K562 (cell line): ENCODE data around the gene HAPLN2. TPM values are rescaled to one million over a fixed set of nuclear protein-coding genes. Genes with fewer than 3 reads are reported as not detected.
A peak's percentile ranks its signal among the peaks of the same experiment; 100 is the strongest.

Experiments used
- ARID1B ChIP-seq: fragments of 450-650 bp; IDR thresholded peaks from 2 replicates; pipeline ENCODE4 v1.6.1; 2016; ENCODE audit warnings: antibody characterized with exemption, mild to moderate bottlenecking, inconsistent platforms
- CHD4 ChIP-seq: fragments of 200-600 bp; sonication (generic); IDR thresholded peaks from 3 replicates; pipeline ENCODE4 v1.6.1; 2012; ENCODE audit warnings: low read depth, mild to moderate bottlenecking, mixed read lengths, low read length, inconsistent platforms; ENCODE audit not compliant: insufficient read depth, insufficient replicate concordance, poor library complexity, severe bottlenecking
- KLF1 ChIP-seq: fragments of 450-650 bp; IDR thresholded peaks from 2 replicates; pipeline ENCODE4 v1.6.1; 2016; ENCODE audit warnings: missing genetic modification characterization, missing compliant biosample characterization
- MBD2 ChIP-seq: sonication (generic); IDR thresholded peaks from 2 replicates; pipeline ENCODE4 v1.6.1; 2016; ENCODE audit warnings: low read depth, borderline replicate concordance
- MLX ChIP-seq, 2 experiments: fragments of 450-650 bp in 1 of 2; sonication (generic) in 1 of 2; formaldehyde crosslinking; conservative IDR thresholded peaks; 2 replicates each; pipeline versions ENCODE4 v1.4.0 to v1.8.1; 2020 to 2022; ENCODE audit warnings: mild to moderate bottlenecking in 1 of 2, missing genetic modification reagents in 1 of 2
- NCOA6 ChIP-seq: fragments of 450-650 bp; IDR thresholded peaks from 2 replicates; pipeline ENCODE4 v1.6.1; 2017; ENCODE audit warnings: mild to moderate bottlenecking
- PTRF ChIP-seq: fragments of 450-650 bp; IDR thresholded peaks from 2 replicates; pipeline ENCODE4 v1.6.1; 2016; ENCODE audit warnings: mild to moderate bottlenecking, missing genetic modification characterization, missing compliant biosample characterization
- SMAD1 ChIP-seq: fragments of 150-350 bp; IDR thresholded peaks from 2 replicates; pipeline ENCODE4 v1.6.1; 2014; ENCODE audit warnings: low read length, low read depth; ENCODE audit not compliant: partially characterized antibody
- SRF ChIP-seq, 2 experiments: fragments of 250-450, 450-650 bp in 1 of 2; sonication (Bioruptor Pico) in 1 of 2; sonication (generic) in 1 of 2; formaldehyde crosslinking; IDR thresholded peaks; 2 replicates each; pipeline versions ENCODE4 v1.5.0 to v1.5.1; 2020 to 2022; ENCODE audit warnings: mild to moderate bottlenecking in 1 of 2, missing genetic modification reagents in 1 of 2
- TCFL5 ChIP-seq: fragments of 250-450 bp; sonication (Bioruptor Pico); conservative IDR thresholded peaks from 2 replicates; pipeline ENCODE4 v1.6.1; 2021; ENCODE audit warnings: mild to moderate bottlenecking, moderate library complexity, matching md5 sums
- TGIF2 ChIP-seq: sonication (generic); formaldehyde crosslinking; IDR thresholded peaks from 2 replicates; pipeline ENCODE4 v1.8.1; 2022; ENCODE audit warnings: mild to moderate bottlenecking, missing genetic modification reagents, moderate library complexity
- TSC22D4 ChIP-seq: fragments of 450-650 bp; IDR thresholded peaks from 2 replicates; pipeline ENCODE4 v1.6.1; 2016; ENCODE audit warnings: missing genetic modification characterization, missing biosample characterization, control low read depth
- U2AF2 ChIP-seq: fragments of 200-400 bp; formaldehyde crosslinking; optimal IDR thresholded peaks from 2 replicates; pipeline ENCODE3; 2017; ENCODE audit warnings: low read depth, mild to moderate bottlenecking, low read length
- ZBTB34 ChIP-seq: fragments of 250-450 bp; sonication (Bioruptor Pico); IDR thresholded peaks from 2 replicates; pipeline ENCODE4 v1.8.0; 2021; ENCODE audit warnings: mild to moderate bottlenecking, moderate library complexity
- ZC3H4 ChIP-seq: sonication (generic); formaldehyde crosslinking; IDR thresholded peaks from 2 replicates; pipeline ENCODE4 v1.9.0; 2021; ENCODE audit warnings: missing genetic modification reagents, borderline replicate concordance
- ZNF174 ChIP-seq: fragments of 250-450 bp; sonication (Bioruptor Pico); IDR thresholded peaks from 2 replicates; pipeline ENCODE4 v1.4.0; 2020; ENCODE audit warnings: mild to moderate bottlenecking
- ZNF277 ChIP-seq: fragments of 250-450 bp; sonication (Bioruptor Pico); IDR thresholded peaks from 2 replicates; pipeline ENCODE4 v1.8.0; 2022; ENCODE audit warnings: inconsistent platforms, mild to moderate bottlenecking, moderate library complexity, borderline replicate concordance
- ZNF316 ChIP-seq: fragments of 450-650 bp; IDR thresholded peaks from 2 replicates; pipeline ENCODE4 v1.6.1; 2016
- ZNF395 ChIP-seq: fragments of 200-800 bp; sonication (Bioruptor generic); IDR thresholded peaks from 2 replicates; pipeline ENCODE4 v1.6.1; 2017; ENCODE audit warnings: missing genetic modification characterization, missing compliant biosample characterization
- ZNF699 ChIP-seq: fragments of 250-450 bp; sonication (Bioruptor Pico); IDR thresholded peaks from 2 replicates; pipeline ENCODE4 v1.8.0; 2021; ENCODE audit warnings: mild to moderate bottlenecking, moderate library complexity; ENCODE audit not compliant: insufficient replicate concordance
- ZNF76 ChIP-seq: fragments of 250-450 bp; sonication (Bioruptor Pico); IDR thresholded peaks from 2 replicates; pipeline ENCODE4 v1.4.0; 2020; ENCODE audit warnings: mild to moderate bottlenecking, moderate library complexity, borderline replicate concordance
- polyA plus RNA-seq, 8 experiments: library from polyadenylated mRNA; depleted of rRNA in 4 of 8; stranded (reverse) in 5 of 8; unstranded in 3 of 8; fragments of >200 nt; fragmentation: Nextera tagmentation in 2 of 8; fragmentation: Illumina TruSeq in 1 of 8; extraction: Ambion mirVana in 2 of 8; extraction: Trizol in 1 of 8; gene quantifications; 2 replicates each; pipeline versions ENCODE4 v1.2.1 to v1.2.3, GENCODE V29; 2011 to 2014; ENCODE audit warnings: inconsistent platforms in 1 of 8, missing spikeins in 1 of 8
- total RNA-seq, 7 experiments: library from RNA; depleted of rRNA in 6 of 7; stranded (reverse); fragments of >200 nt in 6 of 7; fragmentation: Illumina TruSeq in 2 of 7; extraction: Trizol in 2 of 7; gene quantifications; 2 replicates each; pipeline versions ENCODE4 v1.2.1 to v1.2.3, GENCODE V29; 2011 to 2021; ENCODE audit warnings: low replicate concordance in 1 of 7

The HAPLN2 gene
- total and polyA plus RNA-seq, 9 of the 15 experiments (the other 6 are each of a cell fraction or from before 2014, with no cell fraction given), result 0.14 to 5.2 (median 3.8) TPM; not detected in 4

DNA sequence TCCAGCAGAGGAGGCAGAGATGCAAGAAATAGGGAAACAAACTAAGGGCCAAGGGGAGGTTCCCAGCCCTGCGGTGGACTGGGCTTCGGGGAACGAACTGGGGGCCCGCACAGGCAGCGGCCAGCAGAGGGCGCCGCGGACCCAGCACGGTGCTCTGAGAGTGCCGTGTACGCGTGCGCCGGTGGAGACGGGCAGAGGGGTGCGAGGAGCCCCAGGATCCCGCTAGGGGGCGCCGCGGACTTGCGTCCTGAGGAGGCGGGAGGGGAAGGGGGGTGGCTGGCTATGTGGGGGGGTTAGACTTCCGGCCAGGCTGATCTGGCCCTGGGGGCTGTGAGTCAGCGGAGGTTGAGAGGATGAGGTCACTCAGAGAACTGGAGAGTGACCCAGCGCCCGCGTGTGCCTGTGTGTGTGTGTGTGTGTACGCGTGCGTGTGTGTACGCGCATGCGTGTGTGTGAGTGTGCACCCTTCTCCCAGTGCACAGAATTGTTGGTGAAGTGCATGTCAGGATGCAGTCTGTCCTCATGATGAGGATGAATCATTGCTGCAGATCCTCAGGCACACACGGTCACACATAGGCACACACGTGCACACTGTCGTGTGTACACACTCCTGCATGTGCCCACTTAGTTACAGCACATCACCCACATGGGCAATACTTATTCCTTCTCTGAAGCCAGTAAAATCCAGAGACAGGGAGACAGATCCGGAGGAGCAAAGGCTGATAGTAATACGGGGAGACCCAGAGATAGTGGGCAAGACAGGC, 41.0 kb downstream of the HAPLN2 start (continued):
- TF ChIP-seq NCOA6 (no peak; the same call in 1 of the 2 replicates), U2AF2 (no peak), ZBTB34 (CRISPR knock-in tag) (no peak), PTRF (tag) (no peak), ZC3H4 (CRISPR knock-in tag) (peak; percentile 99), ZNF316 (peak; percentile 70), TCFL5 (no peak), ZNF76 (no peak), MBD2 (peak; percentile 51; the same call in 1 of the 2 replicates), TGIF2 (CRISPR knock-in tag) (no peak), CHD4 (no peak), KLF1 (tag) (no peak), ZNF277 (CRISPR knock-in tag) (no peak), SMAD1 (peak; percentile 73), MLX (CRISPR knock-in tag; conservative IDR thresholded peaks at IDR 0.05) (no peak), ZNF699 (no peak), ZNF395 (CRISPR knock-in tag) (no peak), ARID1B (peak; percentile 87), SRF (CRISPR knock-in tag; IDR thresholded peaks at IDR 0.05) (peak in 1 of 2 experiments; percentile 12; a peak in 1 of 4 replicates), ZNF174 (CRISPR knock-in tag) (no peak), TSC22D4 (tag) (no peak)
